ENCODE data around the gene NTN5. TPM values are rescaled to one million over a fixed set of nuclear protein-coding genes. Genes with fewer than 3 reads are reported as not detected.

The NTN5 gene
- total and polyA plus RNA-seq, 2 donors from 2014 or later: 0.52 to 0.85 TPM

GRCh38 chr19:48716562-48717291 is 43.9 kb upstream of the NTN5 start:
- intact Hi-C loops (cut with DNase I): no loop called here
- no peaks in the 10 kb centered on the region for H3K27me3 ChIP-seq (ENCODE audit: control insufficient read depth, insufficient read depth, low read length)
- peak overlapping the region in 1 of 3 donors; percentile 26 for H3K9ac ChIP-seq (ENCODE audit: low read length in 3 of 3)
- H3K4me1 ChIP-seq (ENCODE audit: control insufficient read depth in 2 of 3, insufficient read depth in 2 of 3, low read depth in 1 of 3, low read length in 3 of 3): peaks cover 0 to 22% (median 8%) of the 10 kb centered on the region in 3 donors
- no peaks in the 10 kb centered on the region for H3K36me3 ChIP-seq (ENCODE audit: control insufficient read depth in 2 of 3, insufficient read depth in 3 of 3, low read length in 3 of 3)
- H3K27ac ChIP-seq (ENCODE audit: low read depth in 2 of 2, low read length in 2 of 2): no peak overlapping the region
- H3K9me3 ChIP-seq (ENCODE audit: control insufficient read depth in 2 of 3, insufficient read depth in 1 of 3, low read length in 3 of 3): no peaks in the 10 kb centered on the region
- peak; percentile 82 to 91 (median 85) for DNase-seq
- H3K4me3 ChIP-seq (ENCODE audit: low read length in 3 of 3): peak overlapping the region in 2 of 3 donors; percentile 13 to 21
- no peak for TF ChIP-seq CTCF (IDR thresholded peaks at IDR 0.05; ENCODE audit: borderline replicate concordance, extremely low read depth, insufficient read depth)
- no peak for FAIRE-seq

GRCh38 chr19:48715681-48716171 is 42.9 kb upstream of the NTN5 start:
- Histone ChIP-seq H3K9me3 (ENCODE audit: control insufficient read depth in 2 of 3, insufficient read depth in 1 of 3, low read length in 3 of 3) (no peaks in the 10 kb centered on the region), H3K27me3 (ENCODE audit: control insufficient read depth, insufficient read depth, low read length) (no peaks in the 10 kb centered on the region), H3K27ac (ENCODE audit: low read depth in 2 of 2, low read length in 2 of 2) (no peak overlapping the region), H3K36me3 (ENCODE audit: control insufficient read depth in 2 of 3, insufficient read depth in 3 of 3, low read length in 3 of 3) (no peaks in the 10 kb centered on the region), H3K4me3 (ENCODE audit: low read length in 3 of 3) (no peak overlapping the region), H3K9ac (ENCODE audit: low read length in 3 of 3) (no peak overlapping the region), H3K4me1 (ENCODE audit: control insufficient read depth in 2 of 3, insufficient read depth in 2 of 3, low read depth in 1 of 3, low read length in 3 of 3) (peaks cover 0 to 22% (median 8%) of the 10 kb centered on the region in 3 donors)
- no peak for TF ChIP-seq CTCF (IDR thresholded peaks at IDR 0.05; ENCODE audit: borderline replicate concordance, extremely low read depth, insufficient read depth)
- intact Hi-C loops (cut with DNase I): no loop called here
- peak in 2 of 5 donors; percentile 77 to 81 for DNase-seq
- no peak for FAIRE-seq

- Histone ChIP-seq H3K27me3 (ENCODE audit: control insufficient read depth, insufficient read depth, low read length) (no peaks in the 10 kb centered on the region), H3K4me3 (ENCODE audit: low read length in 3 of 3) (peak overlapping the region; percentile 34 to 67 (median 36)), H3K36me3 (ENCODE audit: control insufficient read depth in 2 of 3, insufficient read depth in 3 of 3, low read length in 3 of 3) (no peaks in the 10 kb centered on the region), H3K9me3 (ENCODE audit: control insufficient read depth in 2 of 3, insufficient read depth in 1 of 3, low read length in 3 of 3) (no peaks in the 10 kb centered on the region), H3K4me1 (ENCODE audit: control insufficient read depth in 2 of 3, insufficient read depth in 2 of 3, low read depth in 1 of 3, low read length in 3 of 3) (peaks cover 0 to 22% (median 8%) of the 10 kb centered on the region in 3 donors), H3K9ac (ENCODE audit: low read length in 3 of 3) (peak overlapping the region; percentile 8 to 82 (median 30)), H3K27ac (ENCODE audit: low read depth in 2 of 2, low read length in 2 of 2) (peak overlapping the region; percentile 63 to 74)
- FAIRE-seq (no peak), DNase-seq (peak in 3 of 5 donors; percentile 24 to 84 (median 76))
- no peak for TF ChIP-seq CTCF (IDR thresholded peaks at IDR 0.05; ENCODE audit: borderline replicate concordance, extremely low read depth, insufficient read depth)
- intact Hi-C loops (cut with DNase I): no loop called here
These were observed 42.2 kb upstream of the NTN5 start for GRCh38 chr19:48714759-48715675.

All from kidney (tissue), 14 donors.